COR-L47 (cell line): ENCODE measurements around the gene AKT1S1.
"Not testable (repeated sequence)": the region's sequence is repeated elsewhere in the genome, so short reads cannot be mapped to it uniquely, and the experiment has no call there.

ENCODE experiments used
- DNase-seq: peaks from one replicate; lab custom pipeline; 2025; lab: John Stamatoyannopoulos, UW

AKT1S1 gene

DNA sequence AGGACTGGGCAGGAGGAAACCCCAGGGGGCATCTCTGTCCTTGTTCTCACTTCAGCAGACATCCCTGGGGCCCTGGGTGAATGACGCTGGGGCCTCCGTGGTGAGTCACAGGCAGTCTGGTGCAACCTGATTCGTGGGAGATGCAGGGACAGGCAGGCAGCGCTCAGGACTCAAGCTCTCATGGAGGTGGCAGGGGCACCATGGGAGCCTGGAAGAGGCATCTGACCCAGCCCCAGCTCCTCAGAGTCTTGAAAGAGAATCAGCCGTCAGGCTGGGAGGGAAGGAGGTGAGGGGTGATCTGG, 40.2 kb downstream of the AKT1S1 start:
- no peak for DNase-seq

DNA sequence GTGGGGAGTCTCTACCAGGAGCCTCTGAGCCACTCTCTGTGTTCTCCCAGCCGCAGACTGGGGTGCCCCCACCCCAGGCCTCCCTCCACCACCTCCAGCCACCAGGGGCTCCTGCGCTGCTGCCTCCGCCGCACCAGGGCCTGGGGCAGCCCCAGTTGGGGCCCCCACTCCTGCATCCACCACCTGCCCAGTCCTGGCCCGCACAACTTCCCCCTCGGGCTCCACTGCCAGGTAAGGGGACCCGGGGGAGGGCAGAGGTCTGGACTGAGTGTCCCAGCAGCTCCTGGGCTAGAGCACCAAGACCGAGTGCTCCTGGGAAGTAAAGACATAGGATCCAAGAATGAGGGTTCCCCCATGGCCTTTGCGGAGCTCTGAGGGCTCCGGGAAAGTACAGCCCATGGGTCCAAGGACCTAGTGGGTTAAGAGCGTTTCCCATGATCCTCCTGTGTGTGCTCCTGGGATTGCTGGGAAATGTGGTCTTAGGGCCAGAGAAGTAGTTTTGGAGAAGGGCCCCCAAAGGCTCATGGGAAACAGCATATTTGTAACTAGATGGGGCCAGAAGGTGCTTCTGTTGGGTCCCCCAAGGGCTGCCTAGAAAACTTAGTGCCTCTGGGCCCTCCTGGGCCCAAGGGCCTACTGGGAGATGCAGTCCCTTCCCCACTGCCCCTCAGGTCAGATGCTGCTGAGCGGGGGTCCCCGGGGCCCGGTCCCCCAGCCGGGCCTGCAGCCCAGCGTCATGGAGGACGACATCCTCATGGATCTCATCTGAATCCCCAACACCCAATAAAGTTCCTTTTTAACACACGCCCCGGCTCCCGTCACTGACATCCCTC, 40.8 kb downstream of the AKT1S1 start:
- DNase-seq, result no peak

DNA sequence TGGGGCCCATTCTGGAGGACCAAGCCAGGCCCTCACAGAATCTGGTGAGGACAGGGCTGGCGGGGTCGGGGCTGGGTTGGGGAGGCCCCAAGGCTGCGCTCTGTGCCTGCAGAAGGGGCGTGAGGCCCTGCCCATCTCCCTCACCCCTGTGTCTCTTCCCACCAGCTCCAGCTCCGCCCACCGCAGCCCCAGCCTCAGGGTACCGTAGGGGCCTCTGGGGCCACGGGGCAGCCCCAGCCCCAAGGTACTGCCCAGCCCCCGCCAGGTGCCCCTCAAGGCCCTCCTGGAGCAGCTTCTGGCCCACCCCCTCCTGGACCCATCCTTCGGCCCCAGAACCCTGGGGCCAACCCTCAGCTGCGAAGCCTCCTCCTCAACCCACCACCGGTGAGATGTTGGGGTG, 41.6 kb downstream of the AKT1S1 start:
- no peak for DNase-seq

DNA sequence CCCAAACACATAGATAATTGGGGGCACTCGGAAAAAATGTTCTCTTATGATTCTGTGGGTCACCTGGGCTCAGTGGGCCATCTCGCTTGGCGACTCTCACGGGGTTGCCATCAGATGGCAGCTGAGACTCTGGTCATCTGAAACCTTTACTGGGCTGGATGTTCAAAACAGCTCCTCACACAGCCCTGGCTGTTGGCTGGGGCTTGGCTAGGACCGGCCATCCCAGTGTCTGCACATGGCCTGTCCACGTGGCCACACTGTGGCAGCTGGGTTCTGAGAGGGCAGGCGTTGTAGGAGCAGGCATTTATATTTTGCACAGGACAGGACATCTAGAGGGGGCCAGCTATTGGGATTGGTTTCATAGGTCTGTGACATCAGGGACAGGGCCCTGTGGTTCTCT, 43.6 kb downstream of the AKT1S1 start:
- no peak for DNase-seq

DNA sequence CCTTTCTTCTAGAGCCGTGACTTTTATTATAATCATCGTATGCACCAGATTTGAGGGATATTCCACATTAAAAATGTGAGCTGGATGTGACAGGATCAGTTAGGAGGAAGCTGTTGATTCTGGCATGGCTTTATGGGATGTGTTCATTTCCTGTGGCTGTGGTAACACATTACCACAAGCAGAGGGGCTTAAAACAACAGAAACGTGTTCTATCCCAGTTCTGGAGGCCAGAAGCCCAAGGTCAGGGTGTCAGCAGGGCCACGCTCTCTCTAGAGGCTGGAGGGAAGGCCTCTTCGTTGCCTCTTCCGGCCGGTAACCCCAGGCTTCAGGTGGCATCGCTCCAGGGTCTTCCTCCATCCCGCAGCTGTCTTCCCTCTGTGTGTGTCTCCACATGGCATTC, 44.6 kb downstream of the AKT1S1 start:
- DNase-seq, result no peak

DNA sequence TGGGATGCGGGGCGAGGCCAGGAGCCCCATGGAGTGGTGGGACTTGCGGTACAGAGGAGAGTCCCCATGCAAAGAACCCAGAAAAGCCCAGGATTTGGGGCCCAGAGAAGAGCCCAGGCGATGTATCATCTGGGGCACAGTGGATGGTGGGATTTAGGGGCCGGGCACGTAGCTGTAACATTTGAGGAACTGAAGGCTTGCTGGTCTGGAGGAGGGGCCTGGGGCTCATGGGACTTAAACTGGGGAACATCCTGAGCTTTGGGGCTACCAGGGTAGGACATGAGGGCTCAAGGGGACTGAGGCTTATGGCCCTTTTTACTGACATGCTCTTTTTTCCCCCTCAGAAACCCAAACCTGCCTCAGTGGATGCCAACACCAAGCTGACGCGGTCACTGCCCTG, 45.6 kb downstream of the AKT1S1 start:
- DNase-seq, result no peak

DNA sequence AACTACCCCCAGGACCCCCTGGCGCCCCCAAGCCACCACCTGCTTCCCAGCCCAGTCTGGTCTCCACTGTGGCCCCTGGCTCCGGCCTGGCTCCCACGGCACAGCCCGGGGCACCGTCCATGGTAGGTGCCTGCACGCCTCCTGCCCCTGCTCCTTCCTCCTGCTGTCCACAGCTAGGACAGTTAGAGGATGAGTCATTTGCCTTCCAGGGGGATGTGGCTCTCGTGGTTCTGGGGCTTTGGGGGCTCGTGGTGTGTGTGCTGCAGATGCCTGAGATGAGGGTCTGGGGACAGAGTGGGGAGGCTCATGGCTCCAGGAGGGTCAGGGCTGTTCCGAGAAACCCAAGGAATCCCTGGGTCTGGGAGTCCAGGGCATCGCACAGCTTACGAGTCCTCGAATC, 46.4 kb downstream of the AKT1S1 start:
- DNase-seq, result no peak

DNA sequence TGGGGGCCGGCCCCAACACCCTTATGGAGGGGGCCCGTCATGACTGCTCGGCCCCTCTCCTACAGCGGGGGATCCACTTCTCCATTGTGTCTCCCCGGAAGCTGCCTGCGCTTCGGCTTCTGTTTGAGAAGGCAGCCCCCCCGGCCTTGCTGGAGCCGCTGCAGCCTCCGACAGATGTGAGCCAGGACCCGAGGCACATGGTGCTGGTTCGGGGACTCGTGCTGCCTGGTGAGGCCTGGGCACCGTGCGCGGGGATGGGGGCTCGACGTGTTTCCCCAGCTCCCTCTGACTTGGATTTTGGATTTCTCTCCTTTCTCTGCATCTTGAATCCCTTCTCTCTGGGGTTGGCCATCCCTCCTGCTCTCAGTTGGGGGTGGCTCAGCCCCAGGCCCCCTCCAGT, 47.4 kb downstream of the AKT1S1 start:
- no peak for DNase-seq

DNA sequence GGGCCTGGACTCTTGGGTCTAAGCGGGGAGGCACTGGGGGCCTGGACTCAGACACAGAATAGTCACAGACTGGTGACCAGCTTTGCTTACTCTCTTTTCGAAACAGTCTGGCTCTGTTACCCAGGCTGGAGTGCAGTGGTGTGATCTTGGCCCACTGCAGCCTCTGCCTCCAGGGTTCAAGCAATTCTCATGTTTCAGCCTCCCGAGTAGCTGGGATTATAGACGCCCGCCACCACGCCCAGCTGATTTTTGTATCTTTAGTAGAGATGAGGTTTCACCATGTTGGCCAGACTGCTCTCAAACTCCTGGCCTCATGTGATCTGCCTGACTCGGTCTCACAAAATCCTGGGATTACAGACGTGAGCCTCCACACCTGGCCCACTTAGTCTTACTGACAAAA, 48.0 kb downstream of the AKT1S1 start:
- DNase-seq, result no peak

DNA sequence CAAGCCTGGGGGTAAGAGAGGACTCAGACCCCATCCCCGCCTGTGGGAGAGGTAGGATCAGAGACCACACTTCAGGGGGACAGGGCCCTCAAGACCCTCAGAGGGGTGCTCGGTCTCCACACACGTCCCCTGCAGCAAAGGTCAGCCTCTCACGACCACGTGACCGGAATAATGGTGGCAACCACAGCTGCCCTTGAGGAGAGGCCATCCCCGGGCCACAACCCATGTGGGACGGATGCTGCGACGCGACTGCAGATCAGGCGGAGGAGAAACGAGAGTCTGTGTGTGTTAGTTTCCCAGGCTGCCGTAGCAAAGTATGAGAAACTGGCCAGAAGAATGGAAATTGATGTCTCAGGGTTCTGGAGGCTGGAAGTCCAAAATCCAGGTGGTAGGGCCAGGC, 50.1 kb downstream of the AKT1S1 start:
- DNase-seq, result no peak

DNA sequence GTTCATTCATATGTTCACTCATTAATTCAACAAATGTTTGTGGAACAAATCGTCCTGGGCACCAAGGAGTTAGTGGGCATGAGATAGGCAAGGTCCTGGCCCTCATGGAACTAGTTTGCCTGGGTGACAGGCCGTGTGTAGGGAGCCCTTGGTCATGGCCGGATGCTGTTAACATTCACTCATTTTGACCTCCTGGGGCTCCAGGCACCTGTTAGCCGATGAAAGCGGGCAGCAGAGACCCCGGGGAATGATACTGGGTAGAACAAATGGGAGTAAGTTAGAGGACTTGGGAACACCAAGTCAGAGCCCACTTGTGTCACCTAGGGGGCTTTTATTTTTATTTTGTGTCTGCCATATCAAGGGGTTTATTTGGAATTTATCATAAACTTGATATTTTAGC, 52.5 kb downstream of the AKT1S1 start:
- DNase-seq, result no peak

DNA sequence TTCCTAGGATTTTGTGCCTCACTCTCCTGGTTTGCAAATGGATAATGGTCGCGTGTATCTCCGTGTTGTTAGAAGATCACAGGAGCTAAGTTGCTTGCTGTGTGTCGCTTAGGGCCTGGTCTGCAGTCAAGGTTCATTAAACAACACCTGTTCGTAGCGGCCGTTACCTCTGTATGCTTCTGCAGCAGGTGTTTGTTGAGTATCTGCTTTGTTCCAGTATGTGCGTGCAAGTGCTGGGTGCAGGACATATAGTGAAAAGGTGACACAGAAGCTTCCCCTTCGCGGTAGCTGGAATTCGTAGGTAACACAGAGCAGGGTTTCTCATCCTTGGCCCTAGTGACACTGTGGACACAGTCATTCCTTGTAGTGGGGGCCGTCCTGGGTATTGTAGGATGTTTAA, 53.7 kb downstream of the AKT1S1 start:
- no peak for DNase-seq

DNA sequence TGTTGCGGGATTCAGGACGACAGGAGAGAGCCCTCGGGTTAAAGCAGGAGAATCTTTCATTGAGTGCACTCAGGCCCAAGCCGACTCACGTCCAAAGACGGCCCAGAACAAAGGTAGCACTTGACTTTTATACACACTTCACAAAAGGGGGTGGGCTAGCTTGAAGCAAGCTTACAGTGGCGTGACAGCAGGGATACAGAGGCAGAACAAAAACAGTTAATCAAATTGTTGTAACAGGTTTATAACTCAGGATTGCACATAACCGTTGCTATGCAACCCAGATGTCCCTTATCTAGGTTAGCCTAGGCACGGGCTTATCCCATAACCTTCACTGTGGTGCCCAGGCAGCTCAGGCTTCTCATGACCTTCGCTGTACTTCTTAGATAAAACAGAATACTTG, 57.0 kb downstream of the AKT1S1 start:
- DNase-seq, result no peak

DNA sequence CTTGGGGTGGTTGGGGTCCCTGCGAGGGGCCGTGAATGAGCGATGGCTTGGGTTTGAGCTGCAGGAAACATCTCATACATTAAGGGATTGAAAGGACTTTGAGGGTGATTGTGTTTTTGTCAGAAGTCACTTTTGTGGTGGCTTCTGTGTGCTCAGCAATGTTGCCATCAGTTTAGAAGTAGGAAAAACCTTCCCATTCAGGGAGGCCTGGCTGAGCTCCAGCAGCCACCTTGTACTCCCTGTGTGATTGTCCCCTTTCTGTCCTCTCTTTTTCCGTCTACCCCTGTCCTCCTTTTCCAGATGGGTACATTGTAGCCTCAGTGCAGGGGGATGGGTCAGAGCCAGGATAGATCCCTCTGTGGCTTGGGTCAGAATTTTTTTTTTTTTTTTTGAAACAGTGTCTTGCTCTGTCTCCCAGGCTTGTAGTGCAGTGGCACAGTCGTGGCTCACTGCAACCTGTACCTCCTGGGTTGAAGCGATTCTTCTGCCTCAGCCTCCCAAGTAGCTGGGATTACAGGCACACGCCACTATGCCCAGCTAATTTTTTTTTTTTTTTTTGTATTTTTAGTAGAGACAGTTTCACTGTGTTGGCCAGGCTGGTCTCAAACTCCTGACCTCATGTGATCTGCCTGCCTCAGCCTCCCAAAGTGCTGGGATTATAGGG, 57.6 kb downstream of the AKT1S1 start:
- not testable (repeated sequence) for DNase-seq
